ENCODE results near the gene NAA10.
A peak's percentile ranks its signal among the peaks of the same experiment; 100 is the strongest.

The NAA10 gene

DNA sequence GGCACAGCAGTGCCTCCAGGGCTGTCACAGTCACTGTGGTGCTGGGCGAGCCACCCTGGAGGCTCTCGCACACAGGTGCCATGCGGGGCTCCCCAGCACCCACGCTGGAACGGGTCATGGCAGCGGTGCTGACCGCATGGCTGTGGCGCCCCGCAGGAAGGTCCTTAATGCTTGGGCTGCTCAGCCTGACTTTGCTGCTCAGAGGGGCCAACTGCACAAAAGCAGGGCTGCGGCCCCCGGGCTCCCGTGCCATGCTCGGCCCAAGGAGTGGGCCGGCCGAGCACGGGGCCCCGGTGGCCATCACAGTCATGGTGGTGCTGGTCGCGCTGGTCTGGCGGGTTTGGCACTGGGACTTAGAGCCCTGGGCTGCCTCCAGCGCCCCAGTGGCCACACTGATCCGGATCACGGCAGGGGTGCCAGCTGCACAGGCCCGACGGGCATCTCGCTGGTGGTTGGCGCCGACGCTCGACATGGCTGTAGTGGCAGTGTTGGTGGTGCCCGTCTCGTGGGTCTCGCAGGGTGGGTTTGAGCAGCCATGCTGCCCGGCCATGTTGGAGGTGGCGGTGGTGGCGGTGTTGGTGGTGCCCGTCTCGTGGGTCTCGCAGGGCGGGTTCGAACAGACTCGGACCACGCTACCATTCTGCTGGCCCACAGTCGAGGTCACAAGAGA lies 19.9 kb upstream of the NAA10 start:
- TF ChIP-seq EZH2phosphoT487 (IDR thresholded peaks at IDR 0.05; ENCODE audit: borderline replicate concordance), result no peak
- TF ChIP-seq, protein P1, sequence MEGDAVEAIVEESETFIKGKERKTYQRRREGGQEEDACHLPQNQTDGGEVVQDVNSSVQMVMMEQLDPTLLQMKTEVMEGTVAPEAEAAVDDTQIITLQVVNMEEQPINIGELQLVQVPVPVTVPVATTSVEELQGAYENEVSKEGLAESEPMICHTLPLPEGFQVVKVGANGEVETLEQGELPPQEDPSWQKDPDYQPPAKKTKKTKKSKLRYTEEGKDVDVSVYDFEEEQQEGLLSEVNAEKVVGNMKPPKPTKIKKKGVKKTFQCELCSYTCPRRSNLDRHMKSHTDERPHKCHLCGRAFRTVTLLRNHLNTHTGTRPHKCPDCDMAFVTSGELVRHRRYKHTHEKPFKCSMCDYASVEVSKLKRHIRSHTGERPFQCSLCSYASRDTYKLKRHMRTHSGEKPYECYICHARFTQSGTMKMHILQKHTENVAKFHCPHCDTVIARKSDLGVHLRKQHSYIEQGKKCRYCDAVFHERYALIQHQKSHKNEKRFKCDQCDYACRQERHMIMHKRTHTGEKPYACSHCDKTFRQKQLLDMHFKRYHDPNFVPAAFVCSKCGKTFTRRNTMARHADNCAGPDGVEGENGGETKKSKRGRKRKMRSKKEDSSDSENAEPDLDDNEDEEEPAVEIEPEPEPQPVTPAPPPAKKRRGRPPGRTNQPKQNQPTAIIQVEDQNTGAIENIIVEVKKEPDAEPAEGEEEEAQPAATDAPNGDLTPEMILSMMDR (conservative IDR thresholded peaks at IDR 0.05; ENCODE audit: low read length), result no peak
- H2AFZ ChIP-seq (ENCODE audit: low read length), result no peak overlapping the region
- no peaks in the 10 kb centered on the region for H3K4me1 ChIP-seq (ENCODE audit: insufficient read depth, low read length, poor library complexity, severe bottlenecking)
- no peak overlapping the region for H3K9ac ChIP-seq (ENCODE audit: low read depth, low read length, poor library complexity, severe bottlenecking)
- peaks cover 100% of the 10 kb centered on the region; the same call in 1 of the 2 replicates for H3K36me3 ChIP-seq (ENCODE audit: insufficient read depth, low read length)
- no peak overlapping the region for H3K4me3 ChIP-seq (ENCODE audit: low read length, poor library complexity, severe bottlenecking)
- H3K4me2 ChIP-seq (ENCODE audit: low read depth, low read length, poor library complexity, severe bottlenecking), result no peak overlapping the region
- H3K9me2 ChIP-seq (replicated peaks; ENCODE audit: low read depth, low read length), result no peaks in the 10 kb centered on the region
- peaks cover 5% of the 10 kb centered on the region for H4K20me1 ChIP-seq (ENCODE audit: insufficient read depth, low read length, poor library complexity, severe bottlenecking)
- H3F3A ChIP-seq (ENCODE audit: low read depth), result no peaks in the 10 kb centered on the region
- H3K9me3 ChIP-seq (ENCODE audit: insufficient read depth, low read depth, low read length), result no peaks in the 10 kb centered on the region
- H3K79me2 ChIP-seq (ENCODE audit: insufficient read depth, low read length), result no peaks in the 10 kb centered on the region
- H3K27me3 ChIP-seq (ENCODE audit: insufficient read depth, low read length, poor library complexity, severe bottlenecking), result no peaks in the 10 kb centered on the region

DNA sequence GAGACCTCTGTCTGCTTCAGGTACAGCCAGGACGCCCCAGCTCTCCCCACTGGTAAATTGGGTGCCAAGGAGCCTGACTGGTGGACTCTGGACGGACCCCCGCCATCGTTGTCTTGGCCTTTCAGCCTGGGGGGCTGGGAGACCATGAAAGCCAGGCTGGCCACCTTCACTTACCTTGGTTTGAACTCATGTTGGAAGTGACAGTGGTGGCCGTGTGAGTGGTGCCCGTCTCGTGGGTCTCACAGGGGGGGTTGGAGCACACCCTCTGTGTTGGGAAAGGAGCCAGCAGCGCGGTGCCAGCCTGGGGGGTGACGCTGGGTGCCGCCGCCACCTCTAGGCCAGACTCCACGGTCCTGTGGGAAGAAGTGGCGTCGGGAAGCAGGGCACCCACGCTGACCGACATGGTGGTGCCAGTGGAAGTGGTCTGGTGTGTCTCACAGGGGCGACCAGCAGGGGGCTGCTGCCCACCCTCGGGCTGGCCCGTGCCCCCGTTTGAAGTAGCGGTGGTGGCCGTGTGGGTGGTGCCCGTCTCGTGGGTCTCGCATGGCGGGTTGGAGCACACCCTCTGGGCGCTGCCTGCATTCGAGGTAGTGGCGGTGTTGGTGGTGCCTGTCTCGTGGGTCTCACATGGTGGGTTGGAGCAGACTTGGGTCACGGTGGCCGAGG lies 19.2 kb upstream of the NAA10 start:
- Histone ChIP-seq H3K4me2 (ENCODE audit: low read depth, low read length, poor library complexity, severe bottlenecking) (no peak overlapping the region), H3F3A (ENCODE audit: low read depth) (no peaks in the 10 kb centered on the region), H3K27me3 (ENCODE audit: insufficient read depth, low read length, poor library complexity, severe bottlenecking) (no peaks in the 10 kb centered on the region), H4K20me1 (ENCODE audit: insufficient read depth, low read length, poor library complexity, severe bottlenecking) (peaks cover 5% of the 10 kb centered on the region), H3K9me2 (replicated peaks; ENCODE audit: low read depth, low read length) (no peaks in the 10 kb centered on the region), H3K79me2 (ENCODE audit: insufficient read depth, low read length) (no peaks in the 10 kb centered on the region), H3K4me3 (ENCODE audit: low read length, poor library complexity, severe bottlenecking) (no peak overlapping the region), H3K9ac (ENCODE audit: low read depth, low read length, poor library complexity, severe bottlenecking) (no peak overlapping the region), H3K4me1 (ENCODE audit: insufficient read depth, low read length, poor library complexity, severe bottlenecking) (no peaks in the 10 kb centered on the region), H3K9me3 (ENCODE audit: insufficient read depth, low read depth, low read length) (no peaks in the 10 kb centered on the region), H2AFZ (ENCODE audit: low read length) (no peak overlapping the region), H3K36me3 (ENCODE audit: insufficient read depth, low read length) (peaks cover 97% of the 10 kb centered on the region; the same call in 1 of the 2 replicates)
- no peak for TF ChIP-seq EZH2phosphoT487 (IDR thresholded peaks at IDR 0.05; ENCODE audit: borderline replicate concordance)
- TF ChIP-seq, protein P1 (conservative IDR thresholded peaks at IDR 0.05; ENCODE audit: low read length), result no peak; the same call in 1 of the 2 replicates

DNA sequence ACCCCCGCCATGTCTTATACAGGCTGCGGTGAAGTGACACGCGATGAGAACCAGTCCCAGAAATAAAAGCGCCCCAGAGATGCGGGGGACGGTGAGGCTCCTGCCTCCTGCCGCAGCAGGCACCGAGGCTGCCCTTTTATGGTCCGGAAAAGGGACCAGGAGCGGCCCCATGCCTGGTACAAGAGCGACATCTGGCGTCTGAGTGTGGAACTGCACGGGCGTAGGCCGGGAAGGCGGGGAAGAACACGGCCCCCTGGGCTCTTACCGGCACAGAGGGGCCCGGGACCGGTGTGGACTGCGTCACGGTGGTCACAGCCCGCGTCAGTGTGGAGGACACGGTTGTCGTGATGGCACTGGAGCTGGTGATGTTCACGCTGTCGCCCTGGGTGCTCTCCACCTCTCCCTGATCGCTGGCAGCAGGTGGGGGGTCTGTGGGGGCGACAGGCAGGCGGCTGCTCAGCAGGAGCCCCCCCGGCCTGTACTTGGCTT lies 18.5 kb upstream of the NAA10 start:
- Histone ChIP-seq H3K27me3 (ENCODE audit: insufficient read depth, low read length, poor library complexity, severe bottlenecking) (no peaks in the 10 kb centered on the region), H3K9me3 (ENCODE audit: insufficient read depth, low read depth, low read length) (no peaks in the 10 kb centered on the region), H3K79me2 (ENCODE audit: insufficient read depth, low read length) (no peaks in the 10 kb centered on the region), H3K9me2 (replicated peaks; ENCODE audit: low read depth, low read length) (no peaks in the 10 kb centered on the region), H3K4me1 (ENCODE audit: insufficient read depth, low read length, poor library complexity, severe bottlenecking) (no peaks in the 10 kb centered on the region), H3K36me3 (ENCODE audit: insufficient read depth, low read length) (peaks cover 97% of the 10 kb centered on the region; the same call in 1 of the 2 replicates), H3K4me3 (ENCODE audit: low read length, poor library complexity, severe bottlenecking) (no peak overlapping the region), H3K4me2 (ENCODE audit: low read depth, low read length, poor library complexity, severe bottlenecking) (no peak overlapping the region), H4K20me1 (ENCODE audit: insufficient read depth, low read length, poor library complexity, severe bottlenecking) (peaks cover 5% of the 10 kb centered on the region), H3F3A (ENCODE audit: low read depth) (no peaks in the 10 kb centered on the region), H3K9ac (ENCODE audit: low read depth, low read length, poor library complexity, severe bottlenecking) (no peak overlapping the region), H2AFZ (ENCODE audit: low read length) (no peak overlapping the region)
- TF ChIP-seq, protein P1 (conservative IDR thresholded peaks at IDR 0.05; ENCODE audit: low read length), result peak; percentile 69
- no peak for TF ChIP-seq EZH2phosphoT487 (IDR thresholded peaks at IDR 0.05; ENCODE audit: borderline replicate concordance)

All from Loucy (cell line).